ENCODE results near the gene SUCLG2. TPM values are rescaled to one million over a fixed set of nuclear protein-coding genes. Genes with fewer than 3 reads are reported as not detected.

Gene SUCLG2
- total and polyA plus RNA-seq, 2 of the 4 experiments (the other 2 are of a cell fraction) = 26.8 to 34.6 TPM

DNA sequence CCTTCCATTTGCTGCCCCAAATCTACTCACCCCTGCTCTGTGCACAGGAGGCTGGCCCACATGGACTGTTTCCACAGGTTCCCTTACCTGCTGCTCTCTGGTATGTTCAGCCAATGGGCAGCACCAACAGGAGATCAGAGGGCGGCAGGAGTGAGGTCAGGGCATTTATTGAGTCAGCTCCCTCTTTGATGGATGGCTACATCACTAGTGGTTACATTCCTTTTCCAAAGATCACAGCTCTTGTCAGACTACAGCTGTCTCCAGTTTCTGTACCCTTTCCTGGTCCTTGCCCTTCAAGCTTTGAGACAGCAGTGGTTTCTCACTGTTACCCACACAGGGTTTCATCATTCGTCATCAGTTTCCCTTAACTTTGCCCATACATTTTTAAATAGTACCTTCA is 325.1 kb downstream of the SUCLG2 start:
- no peak overlapping the region for H2AFZ ChIP-seq (replicated peaks; ENCODE audit: low read length, poor library complexity)
- no peak overlapping the region for H3K4ac ChIP-seq (ENCODE audit: low read depth, low read length)
- CTCF ChIA-PET = no interaction called here
- dilution Hi-C loops (cut with HindIII; ENCODE audit: low sequenced_read_pairs, unreplicated experiment) (no loop called here), in situ Hi-C loops (cut with MboI; ENCODE audit: low sequenced_read_pairs) (loop anchor here (25.0 kb wide), 1 partner anchor 92 kb away; no protein-coding TSS in a partner anchor), intact Hi-C loops (cut with micrococcal nuclease) (no loop called here)
- BruUV-seq (replicated peaks) = no TSS peak
- ATAC-seq (ENCODE audit: low read depth) (no peak), DNase-seq (no peak)
- H3K9me3 ChIP-seq (ENCODE audit: control insufficient read depth, insufficient read depth, low read length) = no peaks in the 10 kb centered on the region
- H3K27ac ChIP-seq (ENCODE audit: insufficient read depth, low read length) = no peak overlapping the region
- H3K23ac ChIP-seq (ENCODE audit: low read depth, low read length) = no peak overlapping the region
- no CpG with 5 or more reads among the region's 2 CpGs for WGBS, 2 experiments (ENCODE audit: extremely low coverage in 2 of 2, insufficient read length in 1 of 2)
- no peak overlapping the region for H2BK5ac ChIP-seq (ENCODE audit: low read depth, low read length, poor library complexity, severe bottlenecking)
- H3K9ac ChIP-seq (ENCODE audit: low read depth, low read length) = no peak overlapping the region
- H4K20me1 ChIP-seq (ENCODE audit: insufficient read depth, low read length) = no peaks in the 10 kb centered on the region
- H3K4me1 ChIP-seq (ENCODE audit: control insufficient read depth, insufficient read depth, low read length) = no peaks in the 10 kb centered on the region
- H4K5ac ChIP-seq (ENCODE audit: low read depth, low read length) = no peak overlapping the region
- H2BK20ac ChIP-seq (ENCODE audit: low read depth, low read length) = no peak overlapping the region
- H2AK9ac ChIP-seq (replicated peaks; ENCODE audit: low read depth, low read length, poor library complexity) = no peak overlapping the region
- H3K9me1 ChIP-seq (ENCODE audit: insufficient read depth, low read length) = no peaks in the 10 kb centered on the region
- H3K27me3 ChIP-seq (ENCODE audit: control insufficient read depth, insufficient read depth, low read length) = no peaks in the 10 kb centered on the region
- H3K36me3 ChIP-seq (ENCODE audit: control insufficient read depth, insufficient read depth, low read length) = no peaks in the 10 kb centered on the region
- H2BK120ac ChIP-seq (ENCODE audit: low read depth, low read length) = no peak overlapping the region
- TF ChIP-seq MAZ (IDR thresholded peaks at IDR 0.05; ENCODE audit: borderline replicate concordance, low read depth, low read length) (no peak), MAFK (IDR thresholded peaks at IDR 0.05; ENCODE audit: low read depth, low read length) (no peak), RFX5 (IDR thresholded peaks at IDR 0.05; ENCODE audit: low read depth, low read length) (no peak), RCOR1 (IDR thresholded peaks at IDR 0.05; ENCODE audit: insufficient replicate concordance, low read length) (no peak), POLR2A (IDR thresholded peaks at IDR 0.05; ENCODE audit: low read depth, low read length) (no peak), CEBPB (IDR thresholded peaks at IDR 0.05; ENCODE audit: low read depth, low read length) (no peak), MXI1 (IDR thresholded peaks at IDR 0.05; ENCODE audit: borderline replicate concordance, low read depth, low read length) (no peak), CTCF (conservative IDR thresholded peaks at IDR 0.05; ENCODE audit: low read depth, low read length) (no peak), FOS (IDR thresholded peaks at IDR 0.05; ENCODE audit: low read depth, low read length) (no peak), CHD1 (IDR thresholded peaks at IDR 0.05; ENCODE audit: low read depth, low read length) (no peak), ELK1 (IDR thresholded peaks at IDR 0.05; ENCODE audit: borderline replicate concordance, low read depth, low read length) (no peak)
- H3K4me2 ChIP-seq (ENCODE audit: low read depth, low read length) = no peak overlapping the region
- POLR2A ChIA-PET (ENCODE audit: unreplicated experiment) = no interaction called here
- no peaks in the 10 kb centered on the region for H3K79me1 ChIP-seq (ENCODE audit: low read depth in 1 of 2, low read length in 2 of 2)
- H3K4me3 ChIP-seq (ENCODE audit: insufficient read depth, low read depth, low read length) = no peak overlapping the region
- H3K56ac ChIP-seq (ENCODE audit: extremely low read depth, insufficient read depth, low read length) = no peak overlapping the region
- no peak overlapping the region for H2BK15ac ChIP-seq (ENCODE audit: low read depth, low read length)
- no peak overlapping the region for H2AK5ac ChIP-seq (ENCODE audit: low read depth, low read length)
- no peak overlapping the region for H3K14ac ChIP-seq (replicated peaks; ENCODE audit: low read depth, low read length)
- no peak overlapping the region for H4K8ac ChIP-seq (ENCODE audit: low read depth in 2 of 2, low read length in 2 of 2)
- H4K91ac ChIP-seq (ENCODE audit: insufficient read depth, low read depth, low read length) = no peak overlapping the region
- no peak overlapping the region for H3K18ac ChIP-seq (ENCODE audit: low read depth, low read length)

Data from IMR-90 (cell line).